Keratinocyte (primary cell): ENCODE measurements around the gene CCL8. TPM values are rescaled to one million over a fixed set of nuclear protein-coding genes. Genes with fewer than 3 reads are reported as not detected.

Experiments used
- DNase-seq: peaks from one replicate; pipeline ENCODE4 v3.0.0-alpha.2; 2011; ENCODE audit warnings: low read depth, missing footprints, low spot score
- FAIRE-seq: peaks from 2 replicates; lab custom pipeline; 2011; peaks lifted over from hg19 to GRCh38; lab: Jason Lieb, UNC
- H2AFZ ChIP-seq: 2 replicates; pipeline ENCODE4 v1.6.0; 2012; ENCODE audit warnings: low read length, control low read depth, inconsistent platforms; ENCODE audit not compliant: control insufficient read depth
- H3K27ac ChIP-seq: 2 replicates; pipeline ENCODE4 v1.5.1; 2011; ENCODE audit warnings: low read length; ENCODE audit not compliant: control insufficient read depth, insufficient read depth
- H3K27me3 ChIP-seq: 3 replicates; pipeline ENCODE4 v1.6.0; 2011; ENCODE audit warnings: low read length; ENCODE audit not compliant: control insufficient read depth, insufficient read depth; ENCODE audit errors: extremely low read depth
- H3K36me3 ChIP-seq, 2 experiments: 2 replicates in 1 of 2; 3 replicates in 1 of 2; pipeline ENCODE4 v1.5.1; 2011; ENCODE audit warnings: low read length in 2 of 2, mild to moderate bottlenecking in 1 of 2; ENCODE audit not compliant: control insufficient read depth in 2 of 2, insufficient read depth in 2 of 2; ENCODE audit errors: extremely low read depth in 1 of 2
- H3K4me1 ChIP-seq: 3 replicates; pipeline ENCODE4 v1.5.1; 2011; ENCODE audit warnings: low read length; ENCODE audit not compliant: control insufficient read depth, insufficient read depth; ENCODE audit errors: extremely low read depth
- H3K4me2 ChIP-seq: 3 replicates; pipeline ENCODE4 v1.6.0; 2011; ENCODE audit warnings: low read depth, low read length; ENCODE audit not compliant: control insufficient read depth, insufficient read depth; ENCODE audit errors: extremely low read depth
- H3K4me3 ChIP-seq, 3 experiments: fragments of 200-600 bp in 1 of 3; sonication (generic) in 1 of 3; 2 replicates in 2 of 3; 3 replicates in 1 of 3; pipeline ENCODE4 v1.5.1; 2011 to 2016; ENCODE audit warnings: low read length in 3 of 3, mild to moderate bottlenecking in 3 of 3, control low read depth in 2 of 3, inconsistent platforms in 1 of 3, low read depth in 1 of 3, mixed read lengths in 1 of 3, mixed run types in 1 of 3, moderate library complexity in 1 of 3; ENCODE audit not compliant: control insufficient read depth in 2 of 3, insufficient read depth in 2 of 3; ENCODE audit errors: extremely low read depth in 1 of 3
- H3K79me2 ChIP-seq: 2 replicates; pipeline ENCODE4 v1.6.0; 2012; ENCODE audit warnings: low read length; ENCODE audit not compliant: control insufficient read depth, insufficient read depth
- H3K9ac ChIP-seq: 3 replicates; pipeline ENCODE4 v1.6.0; 2011; ENCODE audit warnings: low read length; ENCODE audit not compliant: control insufficient read depth, insufficient read depth; ENCODE audit errors: extremely low read depth
- H3K9me1 ChIP-seq: 3 replicates; pipeline ENCODE4 v1.6.0; 2011; ENCODE audit warnings: low read length; ENCODE audit not compliant: control insufficient read depth, insufficient read depth; ENCODE audit errors: extremely low read depth
- H3K9me3 ChIP-seq: 2 replicates; pipeline ENCODE4 v1.5.1; 2012; ENCODE audit warnings: low read depth, low read length; ENCODE audit not compliant: control insufficient read depth
- H4K20me1 ChIP-seq: 3 replicates; pipeline ENCODE4 v1.6.0; 2011; ENCODE audit warnings: low read length; ENCODE audit not compliant: control insufficient read depth, insufficient read depth; ENCODE audit errors: extremely low read depth
- EZH2 ChIP-seq: IDR thresholded peaks from one replicate; pipeline ENCODE4 v1.6.1; 2012; ENCODE audit warnings: inconsistent platforms, mild to moderate bottlenecking, low read length, moderate library complexity
- dilution Hi-C: fragments of 300-500 bp; cut with MboI; formaldehyde crosslinking; loops from one replicate; pipeline ENCODE4 v1.7.0; 2020; ENCODE audit warnings: low sequenced_read_pairs; ENCODE audit not compliant: extremely low pct_ligation_motif_present
- polyA plus RNA-seq, 5 experiments: library from polyadenylated mRNA; depleted of rRNA in 3 of 5; stranded (reverse) in 3 of 5; stranded (forward) in 1 of 5; unstranded in 1 of 5; fragments of >200 nt; gene quantifications; 1 replicate in 1 of 5; 2 replicates in 3 of 5; 3 replicates in 1 of 5; pipeline versions ENCODE4 v1.2.1 to v1.2.3, GENCODE V29; 2011 to 2012; ENCODE audit warnings: missing spikeins in 2 of 5, low read depth in 1 of 5, low replicate concordance in 1 of 5
- TF ChIP-seq, protein P1 (sequence below), 3 experiments: IDR thresholded peaks in 1 of 3; conservative IDR thresholded peaks in 1 of 3; optimal IDR thresholded peaks in 1 of 3; 2 replicates in 2 of 3; 3 replicates in 1 of 3; pipeline versions ENCODE3 to v1.5.1; 2011; ENCODE audit warnings: low read length in 3 of 3, mild to moderate bottlenecking in 3 of 3, moderate library complexity in 2 of 3, control low read depth in 1 of 3, inconsistent platforms in 1 of 3; ENCODE audit not compliant: insufficient read depth in 2 of 3; ENCODE audit errors: extremely low read depth in 1 of 3

CCL8 gene
- polyA plus RNA-seq, 1 donor (not counting 4 experiments of a cell fraction or from before 2014, with no cell fraction given), result not detected

DNA sequence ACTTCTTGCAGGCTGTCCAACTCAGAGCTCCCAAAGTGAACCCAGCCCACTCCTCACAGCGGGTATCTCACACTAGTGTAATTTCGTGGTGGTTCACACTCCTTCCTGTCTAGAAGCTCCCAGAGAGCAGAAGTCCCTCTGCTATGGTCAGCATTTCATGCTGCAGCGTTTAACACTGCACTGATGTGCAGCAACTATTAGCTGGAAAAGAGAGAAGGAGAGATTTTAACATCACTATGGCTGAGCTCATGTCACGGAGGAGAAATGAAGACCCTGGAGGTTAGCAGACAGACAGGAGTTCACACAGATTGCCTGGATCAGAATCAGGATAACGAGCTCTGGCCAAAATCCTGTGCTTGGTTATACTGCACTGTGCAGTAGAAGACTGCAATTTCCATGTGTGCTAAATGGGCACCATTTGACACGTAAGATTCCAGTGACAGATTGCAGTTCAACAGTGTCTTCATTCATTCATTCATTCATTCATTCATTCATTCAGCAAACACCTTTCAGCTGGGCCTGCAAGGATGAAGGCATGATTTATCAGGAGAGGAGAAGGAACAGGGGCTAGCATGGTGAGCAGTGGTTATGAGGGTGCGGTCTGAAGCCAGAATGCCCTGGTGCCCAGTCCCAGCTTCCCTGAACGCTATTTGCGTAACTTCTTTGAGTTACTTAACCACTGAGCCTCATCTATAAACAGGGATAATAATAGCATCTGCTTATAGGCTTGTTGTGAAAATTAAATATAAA lies 49.1 kb downstream of the CCL8 start:
- no peaks in the 10 kb centered on the region for H3K9me3 ChIP-seq
- TF ChIP-seq, protein P1, sequence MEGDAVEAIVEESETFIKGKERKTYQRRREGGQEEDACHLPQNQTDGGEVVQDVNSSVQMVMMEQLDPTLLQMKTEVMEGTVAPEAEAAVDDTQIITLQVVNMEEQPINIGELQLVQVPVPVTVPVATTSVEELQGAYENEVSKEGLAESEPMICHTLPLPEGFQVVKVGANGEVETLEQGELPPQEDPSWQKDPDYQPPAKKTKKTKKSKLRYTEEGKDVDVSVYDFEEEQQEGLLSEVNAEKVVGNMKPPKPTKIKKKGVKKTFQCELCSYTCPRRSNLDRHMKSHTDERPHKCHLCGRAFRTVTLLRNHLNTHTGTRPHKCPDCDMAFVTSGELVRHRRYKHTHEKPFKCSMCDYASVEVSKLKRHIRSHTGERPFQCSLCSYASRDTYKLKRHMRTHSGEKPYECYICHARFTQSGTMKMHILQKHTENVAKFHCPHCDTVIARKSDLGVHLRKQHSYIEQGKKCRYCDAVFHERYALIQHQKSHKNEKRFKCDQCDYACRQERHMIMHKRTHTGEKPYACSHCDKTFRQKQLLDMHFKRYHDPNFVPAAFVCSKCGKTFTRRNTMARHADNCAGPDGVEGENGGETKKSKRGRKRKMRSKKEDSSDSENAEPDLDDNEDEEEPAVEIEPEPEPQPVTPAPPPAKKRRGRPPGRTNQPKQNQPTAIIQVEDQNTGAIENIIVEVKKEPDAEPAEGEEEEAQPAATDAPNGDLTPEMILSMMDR (optimal IDR thresholded peaks at IDR 0.05 in 1 of 3, IDR thresholded peaks at IDR 0.05 in 1 of 3, conservative IDR thresholded peaks at IDR 0.05 in 1 of 3; ENCODE audit: extremely low read depth in 1 of 3, insufficient read depth in 2 of 3, low read length in 3 of 3), result no peak
- TF ChIP-seq EZH2, result no peak
- H2AFZ ChIP-seq, result no peak overlapping the region
- DNase-seq (no peak), FAIRE-seq (no peak)
- H3K9me1 ChIP-seq, result no peaks in the 10 kb centered on the region
- peaks cover 6% of the 10 kb centered on the region for H3K4me1 ChIP-seq
- no peaks in the 10 kb centered on the region for H3K27me3 ChIP-seq
- no peaks in the 10 kb centered on the region for H4K20me1 ChIP-seq
- H3K27ac ChIP-seq, result no peak overlapping the region
- dilution Hi-C loops, result loop anchor here (25.0 kb wide), 1 partner anchor 156 kb away; no protein-coding TSS in a partner anchor
- no peak overlapping the region for H3K9ac ChIP-seq
- H3K36me3 ChIP-seq, result no peaks in the 10 kb centered on the region
- H3K4me2 ChIP-seq, result no peak overlapping the region
- H3K4me3 ChIP-seq, result no peak overlapping the region
- H3K79me2 ChIP-seq, result no peaks in the 10 kb centered on the region

DNA sequence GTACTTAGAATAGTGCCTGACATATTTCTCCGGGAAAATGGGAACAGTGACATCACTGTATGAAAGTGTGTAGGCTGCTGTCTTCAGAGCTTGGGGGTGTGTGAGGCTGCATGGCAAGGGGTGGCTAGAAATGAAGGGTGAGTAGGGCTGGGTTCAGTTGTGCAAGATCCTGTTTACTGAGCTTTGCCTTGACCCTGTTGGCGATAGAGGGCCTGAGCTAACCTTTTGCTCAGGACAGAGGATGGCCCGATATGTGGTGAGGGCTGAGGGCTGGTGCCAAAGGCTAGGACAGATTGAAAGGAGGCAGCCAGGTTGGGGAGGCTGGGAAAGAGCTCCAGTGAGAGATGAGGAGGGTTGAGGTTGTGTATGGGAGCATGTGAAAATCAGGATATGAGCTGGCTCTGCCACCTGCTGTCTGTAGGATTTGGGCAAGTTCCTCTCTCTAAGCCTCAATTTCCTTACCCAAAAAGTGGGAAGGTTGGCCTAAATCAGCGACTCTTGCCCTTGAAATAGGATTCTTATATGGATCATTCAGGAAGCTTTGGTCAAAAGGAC lies 49.8 kb downstream of the CCL8 start:
- no peak for DNase-seq
- Histone ChIP-seq H3K79me2 (no peaks in the 10 kb centered on the region), H4K20me1 (no peaks in the 10 kb centered on the region), H3K4me2 (no peak overlapping the region), H3K9me3 (no peaks in the 10 kb centered on the region), H3K4me3 (no peak overlapping the region), H3K9me1 (no peaks in the 10 kb centered on the region), H3K9ac (no peak overlapping the region), H3K4me1 (peaks cover 6% of the 10 kb centered on the region), H3K27ac (no peak overlapping the region), H3K36me3 (no peaks in the 10 kb centered on the region), H3K27me3 (no peaks in the 10 kb centered on the region), H2AFZ (no peak overlapping the region)
- dilution Hi-C loops, result loop anchor here (25.0 kb wide), 1 partner anchor 157 kb away; no protein-coding TSS in a partner anchor
- TF ChIP-seq, protein P1 (optimal IDR thresholded peaks at IDR 0.05 in 1 of 3, IDR thresholded peaks at IDR 0.05 in 1 of 3, conservative IDR thresholded peaks at IDR 0.05 in 1 of 3; ENCODE audit: extremely low read depth in 1 of 3, insufficient read depth in 2 of 3, low read length in 3 of 3), result no peak
- TF ChIP-seq EZH2, result no peak
- no peak for FAIRE-seq
